Stimulated activated CD8-positive, alpha-beta memory T cell treated with anti-CD3 and anti-CD28 coated beads, Interleukin-12 subunit alpha, Interleukin-12 subunit beta, amount 100 ng/mL, for 1 hour (primary cell): ENCODE results near the gene SMC4.

ENCODE experiments used
- DNase-seq: peaks from one replicate; pipeline ENCODE4 v3.0.0-alpha.2; 2020; ENCODE audit warnings: low read depth

The SMC4 gene

DNA sequence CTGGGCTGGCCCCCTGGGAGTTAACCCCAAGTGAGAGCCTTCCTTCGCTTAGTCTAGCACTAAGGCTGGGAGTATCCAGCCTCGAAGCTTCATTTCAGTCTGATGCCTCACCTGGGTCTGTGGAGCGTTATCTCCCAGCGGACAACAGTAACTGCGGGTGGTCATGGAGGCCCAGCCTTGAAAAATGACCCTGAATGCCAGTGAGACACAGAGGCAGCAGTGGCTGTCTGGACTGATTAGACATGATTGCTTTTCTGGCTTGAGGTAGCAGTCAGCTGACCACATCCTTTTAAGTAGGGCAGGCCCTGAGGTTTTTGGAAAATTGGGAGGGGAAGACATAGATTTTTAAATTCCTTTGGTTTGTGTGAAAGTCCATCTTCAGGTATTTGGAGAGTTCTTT lies 78.3 kb downstream of the SMC4 start:
- DNase-seq = no peak

DNA sequence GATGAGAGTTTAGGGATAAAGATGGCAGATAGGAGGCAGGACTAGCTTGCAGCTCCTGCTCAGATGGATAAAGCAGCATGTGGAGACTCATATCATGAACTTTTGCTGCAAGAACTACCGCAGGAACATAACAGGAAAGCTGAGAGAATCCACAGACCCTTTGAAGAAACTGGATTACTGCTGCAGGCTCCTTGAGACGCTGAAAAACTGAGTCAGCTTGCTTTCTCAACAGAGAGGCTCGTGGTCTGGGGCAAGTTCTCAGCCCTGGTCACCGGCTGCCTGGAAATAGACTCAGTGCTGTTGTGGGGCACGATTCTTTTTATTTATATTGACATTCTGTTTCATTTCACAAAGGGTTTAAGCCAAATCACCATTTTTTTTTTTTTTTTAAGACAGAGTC lies 78.9 kb downstream of the SMC4 start:
- DNase-seq = no peak

DNA sequence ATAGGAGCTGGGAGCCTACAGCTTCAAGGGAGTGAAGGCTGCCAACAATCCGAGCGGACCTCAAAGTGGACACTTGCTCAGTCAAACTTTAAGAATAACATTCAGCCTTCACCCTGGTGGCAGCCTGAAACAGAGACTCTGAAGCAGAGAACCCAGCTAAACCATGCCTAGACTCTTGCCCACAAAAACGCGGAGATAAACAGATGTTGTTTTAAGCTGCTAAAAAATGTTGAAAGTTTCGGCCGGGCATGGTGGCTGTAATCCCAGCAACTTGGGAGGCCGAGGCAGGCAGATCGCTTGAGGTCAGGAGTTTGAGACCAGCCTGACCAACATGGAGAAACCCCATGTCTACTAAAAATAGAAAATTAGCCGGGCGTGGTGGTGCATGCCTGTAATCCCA lies 79.9 kb downstream of the SMC4 start:
- no peak for DNase-seq

DNA sequence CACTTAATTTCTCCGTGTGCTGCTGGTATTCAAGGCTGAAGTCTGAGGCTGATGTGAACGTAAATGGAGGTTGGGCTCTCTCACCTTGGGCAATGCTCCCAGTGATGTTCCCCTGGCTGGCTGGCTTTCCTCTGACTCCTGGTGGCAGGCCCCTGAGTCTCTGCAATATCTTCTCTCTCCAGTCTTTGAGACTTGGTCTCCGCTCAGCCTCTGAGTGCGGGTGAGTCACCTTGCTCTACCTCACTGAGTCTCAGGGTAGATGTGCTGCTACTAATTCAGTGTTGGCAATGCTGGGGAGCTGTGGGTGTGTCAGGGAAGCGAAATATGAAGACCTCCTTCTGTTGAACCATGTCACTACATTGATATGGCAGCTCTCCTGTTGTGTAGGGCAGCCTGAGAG lies 81.5 kb downstream of the SMC4 start:
- no peak for DNase-seq

DNA sequence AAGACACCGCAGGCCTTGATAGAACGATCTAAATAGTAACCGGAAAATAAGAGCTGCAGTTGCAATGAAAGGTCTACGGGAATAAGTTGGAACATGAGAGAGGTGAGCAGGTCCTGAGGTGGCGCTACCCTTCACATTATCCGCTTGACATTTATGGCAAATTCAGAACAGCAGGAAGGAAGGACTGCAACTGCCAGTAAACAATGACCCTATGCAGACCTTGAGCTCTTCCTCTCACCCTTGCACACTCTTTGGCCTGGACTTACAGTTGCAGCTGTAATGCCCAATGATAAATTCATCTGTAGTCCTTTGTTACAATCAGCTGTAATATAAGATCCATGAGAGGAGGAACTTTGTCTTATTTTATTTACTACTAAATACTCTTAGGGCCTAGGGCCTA lies 82.4 kb downstream of the SMC4 start:
- no peak for DNase-seq

DNA sequence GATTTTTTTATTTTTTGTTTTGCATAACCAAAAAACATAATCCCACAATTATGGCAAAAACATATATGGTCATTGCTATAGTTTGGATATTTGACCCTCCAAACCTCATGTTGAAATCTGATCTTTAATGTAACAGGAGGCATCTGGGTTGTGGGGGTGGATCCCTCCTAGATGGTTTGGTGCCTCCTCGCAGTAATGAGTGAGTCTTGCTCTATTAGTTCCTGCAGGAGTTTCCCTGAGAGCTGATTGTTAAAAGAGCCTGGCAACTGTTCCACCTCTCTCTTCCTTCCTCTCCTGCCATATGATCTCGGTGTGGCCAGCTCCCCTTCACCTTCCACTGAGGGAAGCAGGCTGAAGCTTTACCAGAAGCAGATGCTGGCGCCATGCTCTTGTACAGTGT lies 83.3 kb downstream of the SMC4 start:
- no peak for DNase-seq
